Activated CD8-positive, alpha-beta memory T cell treated with anti-CD3 and anti-CD28 coated beads for 4 hours (primary cell): ENCODE measurements around the gene RLN2.
"Not testable (repeated sequence)": the region's sequence is repeated elsewhere in the genome, so short reads cannot be mapped to it uniquely, and the experiment has no call there.

Experiments
- DNase-seq, 2 donors: peaks; one replicate each; pipeline ENCODE4 v3.0.0-alpha.2; 2020; ENCODE audit warnings: low read depth in 2 of 2

Gene RLN2

GRCh38 chr9:5303840-5304795 lies at the start of gene RLN2:
Gene RLN2 (minus strand): TSS chr9:5304716. CDS start chr9:5304580, 136 bp downstream.
- not testable (repeated sequence) for DNase-seq

- no peak for DNase-seq
These were observed 49.7 kb upstream of the RLN2 start for GRCh38 chr9:5354184-5354583.

GRCh38 chr9:5352637-5353248 lies 48.2 kb upstream of the RLN2 start:
- DNase-seq = no peak

GRCh38 chr9:5338992-5339981 lies 34.8 kb upstream of the RLN2 start, which contains the start of gene RLN1:
Gene RLN1 (minus strand): TSS chr9:5339876. CDS start chr9:5339746, 130 bp downstream.
- DNase-seq = not testable (repeated sequence)

GRCh38 chr9:5336688-5337087 lies 32.2 kb upstream of the RLN2 start:
- DNase-seq = no peak

GRCh38 chr9:5331276-5331675 lies 26.8 kb upstream of the RLN2 start:
- DNase-seq = not testable (repeated sequence)

GRCh38 chr9:5326893-5327548 lies 22.5 kb upstream of the RLN2 start:
- DNase-seq = no peak

- DNase-seq = no peak
These were observed 21.7 kb upstream of the RLN2 start for GRCh38 chr9:5326187-5326586.

- not testable (repeated sequence) for DNase-seq
These were observed 17.1 kb upstream of the RLN2 start for GRCh38 chr9:5321601-5322000.

- DNase-seq = no peak
These were observed 16.5 kb upstream of the RLN2 start for GRCh38 chr9:5321058-5321457.

GRCh38 chr9:5316406-5316805 lies 11.9 kb upstream of the RLN2 start:
- DNase-seq = not testable (repeated sequence)

- no peak for DNase-seq
These were observed 10.8 kb upstream of the RLN2 start for GRCh38 chr9:5315187-5315923.

GRCh38 chr9:5310851-5311250 lies 6.3 kb upstream of the RLN2 start:
- DNase-seq = no peak

- DNase-seq = no peak
These were observed 1.2 kb upstream of the RLN2 start for GRCh38 chr9:5305741-5306140.

GRCh38 chr9:5301544-5301943 lies 3.0 kb downstream of the RLN2 start:
- no peak for DNase-seq

GRCh38 chr9:5292141-5292540 lies 12.4 kb downstream of the RLN2 start:
- no peak for DNase-seq

- no peak for DNase-seq
These were observed 15.9 kb downstream of the RLN2 start for GRCh38 chr9:5288591-5288990.

GRCh38 chr9:5286262-5286661 lies 18.3 kb downstream of the RLN2 start:
- no peak for DNase-seq

- DNase-seq = no peak
These were observed 26.0 kb downstream of the RLN2 start for GRCh38 chr9:5278486-5278885.

- no peak for DNase-seq
These were observed 29.7 kb downstream of the RLN2 start for GRCh38 chr9:5274770-5275169.
